Measurements from ENCODE around the gene OST4. TPM values are rescaled to one million over a fixed set of nuclear protein-coding genes. Genes with fewer than 3 reads are reported as not detected.

Gene OST4
- total RNA-seq, 1 donor: 300 TPM

- peak overlapping the region; percentile 65 for H3K4me3 ChIP-seq (ENCODE audit: low read depth, low read length)
- TF ChIP-seq CTCF (IDR thresholded peaks at IDR 0.05; ENCODE audit: insufficient read depth, low read length): no peak
- peak; percentile 85 for DNase-seq (ENCODE audit: low read depth)
Measured at GRCh38 chr2:27071990-27072830, 756 bp upstream of the OST4 start.

GRCh38 chr2:27070653-27071276, 689 bp downstream of the OST4 start:
- DNase-seq (ENCODE audit: low read depth): no peak
- H3K4me3 ChIP-seq (ENCODE audit: low read depth, low read length): peak overlapping the region; percentile 98
- no peak for TF ChIP-seq CTCF (IDR thresholded peaks at IDR 0.05; ENCODE audit: insufficient read depth, low read length)

GRCh38 chr2:27069961-27070618, 1.4 kb downstream of the OST4 start:
- peak overlapping the region; percentile 98 for H3K4me3 ChIP-seq (ENCODE audit: low read depth, low read length)
- DNase-seq (ENCODE audit: low read depth): no peak
- no peak for TF ChIP-seq CTCF (IDR thresholded peaks at IDR 0.05; ENCODE audit: insufficient read depth, low read length)

- DNase-seq (ENCODE audit: low read depth): no peak
- peak overlapping the region; percentile 28 for H3K4me3 ChIP-seq (ENCODE audit: low read depth, low read length)
- TF ChIP-seq CTCF (IDR thresholded peaks at IDR 0.05; ENCODE audit: insufficient read depth, low read length): no peak
Measured at GRCh38 chr2:27069436-27069835, 2.0 kb downstream of the OST4 start.

GRCh38 chr2:27067385-27067784, 4.1 kb downstream of the OST4 start:
- no peak for TF ChIP-seq CTCF (IDR thresholded peaks at IDR 0.05; ENCODE audit: insufficient read depth, low read length)
- H3K4me3 ChIP-seq (ENCODE audit: low read depth, low read length): no peak overlapping the region
- no peak for DNase-seq (ENCODE audit: low read depth)

- no peak for DNase-seq (ENCODE audit: low read depth)
- H3K4me3 ChIP-seq (ENCODE audit: low read depth, low read length): no peak overlapping the region
- TF ChIP-seq CTCF (IDR thresholded peaks at IDR 0.05; ENCODE audit: insufficient read depth, low read length): no peak
Measured at GRCh38 chr2:27065128-27065527, 6.3 kb downstream of the OST4 start.

All from fibroblast of the aortic adventitia (primary cell).